ENCODE measurements around the gene ANKRD52.
"Not testable (repeated sequence)": the region's sequence is repeated elsewhere in the genome, so short reads cannot be mapped to it uniquely, and the experiment has no call there.

ANKRD52 gene

GRCh38 chr12:56297400-56297799 lies 39.2 kb upstream of the ANKRD52 start:
- Histone ChIP-seq H3K4me1 (ENCODE audit: control insufficient read depth in 2 of 2, insufficient read depth in 2 of 2, low read length in 2 of 2) (peaks cover 32 to 35% of the 10 kb centered on the region in 2 donors), H3K9ac (ENCODE audit: low read depth in 1 of 2, low read length in 2 of 2) (no peak overlapping the region), H3K36me3 (ENCODE audit: control insufficient read depth in 2 of 2, insufficient read depth in 2 of 2, low read length in 2 of 2) (peaks cover 6 to 9% of the 10 kb centered on the region in 2 donors), H3K4me3 (ENCODE audit: low read length in 2 of 2) (no peak overlapping the region), H3K27ac (ENCODE audit: low read depth in 2 of 2, low read length in 2 of 2) (no peak overlapping the region), H3K9me3 (ENCODE audit: control insufficient read depth in 2 of 2, low read length in 2 of 2) (no peaks in the 10 kb centered on the region), H3K27me3 (ENCODE audit: control insufficient read depth in 2 of 2, insufficient read depth in 2 of 2, low read length in 2 of 2) (no peaks in the 10 kb centered on the region)

- Histone ChIP-seq H3K27ac (ENCODE audit: low read depth in 2 of 2, low read length in 2 of 2) (no peak overlapping the region), H3K27me3 (ENCODE audit: control insufficient read depth in 2 of 2, insufficient read depth in 2 of 2, low read length in 2 of 2) (no peaks in the 10 kb centered on the region), H3K4me3 (ENCODE audit: low read length in 2 of 2) (no peak overlapping the region), H3K36me3 (ENCODE audit: control insufficient read depth in 2 of 2, insufficient read depth in 2 of 2, low read length in 2 of 2) (peaks cover 10% of the 10 kb centered on the region in 2 donors), H3K9me3 (ENCODE audit: control insufficient read depth in 2 of 2, low read length in 2 of 2) (no peaks in the 10 kb centered on the region), H3K9ac (ENCODE audit: low read depth in 1 of 2, low read length in 2 of 2) (no peak overlapping the region), H3K4me1 (ENCODE audit: control insufficient read depth in 2 of 2, insufficient read depth in 2 of 2, low read length in 2 of 2) (peaks cover 25 to 31% of the 10 kb centered on the region in 2 donors)
Observed at GRCh38 chr12:56296295-56296694, 38.1 kb upstream of the ANKRD52 start.

- peaks cover 15 to 19% of the 10 kb centered on the region in 2 donors for H3K36me3 ChIP-seq (ENCODE audit: control insufficient read depth in 2 of 2, insufficient read depth in 2 of 2, low read length in 2 of 2)
- no peaks in the 10 kb centered on the region for H3K9me3 ChIP-seq (ENCODE audit: control insufficient read depth in 2 of 2, low read length in 2 of 2)
- no peak overlapping the region for H3K4me3 ChIP-seq (ENCODE audit: low read length in 2 of 2)
- no peaks in the 10 kb centered on the region for H3K27me3 ChIP-seq (ENCODE audit: control insufficient read depth in 2 of 2, insufficient read depth in 2 of 2, low read length in 2 of 2)
- peaks cover 11 to 18% of the 10 kb centered on the region in 2 donors for H3K4me1 ChIP-seq (ENCODE audit: control insufficient read depth in 2 of 2, insufficient read depth in 2 of 2, low read length in 2 of 2)
- no peak overlapping the region for H3K9ac ChIP-seq (ENCODE audit: low read depth in 1 of 2, low read length in 2 of 2)
- H3K27ac ChIP-seq (ENCODE audit: low read depth in 2 of 2, low read length in 2 of 2) = no peak overlapping the region
Observed at GRCh38 chr12:56293795-56294194, 35.6 kb upstream of the ANKRD52 start.

GRCh38 chr12:56288705-56289387 lies 30.7 kb upstream of the ANKRD52 start:
- Histone ChIP-seq H3K4me3 (ENCODE audit: low read length in 2 of 2) (no peak overlapping the region), H3K9me3 (ENCODE audit: control insufficient read depth in 2 of 2, low read length in 2 of 2) (no peaks in the 10 kb centered on the region), H3K9ac (ENCODE audit: low read depth in 1 of 2, low read length in 2 of 2) (no peak overlapping the region), H3K27ac (ENCODE audit: low read depth in 2 of 2, low read length in 2 of 2) (no peak overlapping the region), H3K36me3 (ENCODE audit: control insufficient read depth in 2 of 2, insufficient read depth in 2 of 2, low read length in 2 of 2) (peaks cover 20 to 25% of the 10 kb centered on the region in 2 donors), H3K4me1 (ENCODE audit: control insufficient read depth in 2 of 2, insufficient read depth in 2 of 2, low read length in 2 of 2) (no peaks in the 10 kb centered on the region), H3K27me3 (ENCODE audit: control insufficient read depth in 2 of 2, insufficient read depth in 2 of 2, low read length in 2 of 2) (no peaks in the 10 kb centered on the region)

GRCh38 chr12:56286044-56286830 lies 28.1 kb upstream of the ANKRD52 start:
- H3K27me3 ChIP-seq (ENCODE audit: control insufficient read depth in 2 of 2, insufficient read depth in 2 of 2, low read length in 2 of 2) = no peaks in the 10 kb centered on the region
- no peaks in the 10 kb centered on the region for H3K9me3 ChIP-seq (ENCODE audit: control insufficient read depth in 2 of 2, low read length in 2 of 2)
- no peak overlapping the region for H3K4me3 ChIP-seq (ENCODE audit: low read length in 2 of 2)
- H3K36me3 ChIP-seq (ENCODE audit: control insufficient read depth in 2 of 2, insufficient read depth in 2 of 2, low read length in 2 of 2) = peaks cover 40 to 43% of the 10 kb centered on the region in 2 donors
- no peak overlapping the region for H3K9ac ChIP-seq (ENCODE audit: low read depth in 1 of 2, low read length in 2 of 2)
- no peaks in the 10 kb centered on the region for H3K4me1 ChIP-seq (ENCODE audit: control insufficient read depth in 2 of 2, insufficient read depth in 2 of 2, low read length in 2 of 2)
- no peak overlapping the region for H3K27ac ChIP-seq (ENCODE audit: low read depth in 2 of 2, low read length in 2 of 2)

- not testable (repeated sequence) for H3K9ac ChIP-seq (ENCODE audit: low read depth in 1 of 2, low read length in 2 of 2); H3K27me3 ChIP-seq (ENCODE audit: control insufficient read depth in 2 of 2, insufficient read depth in 2 of 2, low read length in 2 of 2); H3K9me3 ChIP-seq (ENCODE audit: control insufficient read depth in 2 of 2, low read length in 2 of 2); H3K4me3 ChIP-seq (ENCODE audit: low read length in 2 of 2); H3K27ac ChIP-seq (ENCODE audit: low read depth in 2 of 2, low read length in 2 of 2); H3K4me1 ChIP-seq (ENCODE audit: control insufficient read depth in 2 of 2, insufficient read depth in 2 of 2, low read length in 2 of 2)
- peaks cover 44 to 49% of the 10 kb centered on the region in 2 donors for H3K36me3 ChIP-seq (ENCODE audit: control insufficient read depth in 2 of 2, insufficient read depth in 2 of 2, low read length in 2 of 2)
Observed at GRCh38 chr12:56284263-56284662, 26.1 kb upstream of the ANKRD52 start.

- Histone ChIP-seq H3K4me1 (ENCODE audit: control insufficient read depth in 2 of 2, insufficient read depth in 2 of 2, low read length in 2 of 2) (no peaks in the 10 kb centered on the region), H3K36me3 (ENCODE audit: control insufficient read depth in 2 of 2, insufficient read depth in 2 of 2, low read length in 2 of 2) (peaks cover 57 to 58% of the 10 kb centered on the region in 2 donors), H3K9ac (ENCODE audit: low read depth in 1 of 2, low read length in 2 of 2) (no peak overlapping the region), H3K4me3 (ENCODE audit: low read length in 2 of 2) (no peak overlapping the region), H3K27ac (ENCODE audit: low read depth in 2 of 2, low read length in 2 of 2) (no peak overlapping the region), H3K9me3 (ENCODE audit: control insufficient read depth in 2 of 2, low read length in 2 of 2) (no peaks in the 10 kb centered on the region), H3K27me3 (ENCODE audit: control insufficient read depth in 2 of 2, insufficient read depth in 2 of 2, low read length in 2 of 2) (no peaks in the 10 kb centered on the region)
Observed at GRCh38 chr12:56282579-56282978, 24.4 kb upstream of the ANKRD52 start.

- H3K9ac ChIP-seq (ENCODE audit: low read depth in 1 of 2, low read length in 2 of 2) = no peak overlapping the region
- no peak overlapping the region for H3K4me3 ChIP-seq (ENCODE audit: low read length in 2 of 2)
- H3K4me1 ChIP-seq (ENCODE audit: control insufficient read depth in 2 of 2, insufficient read depth in 2 of 2, low read length in 2 of 2) = no peaks in the 10 kb centered on the region
- no peak overlapping the region for H3K27ac ChIP-seq (ENCODE audit: low read depth in 2 of 2, low read length in 2 of 2)
- H3K36me3 ChIP-seq (ENCODE audit: control insufficient read depth in 2 of 2, insufficient read depth in 2 of 2, low read length in 2 of 2) = peaks cover 58% of the 10 kb centered on the region in 2 donors
- H3K27me3 ChIP-seq (ENCODE audit: control insufficient read depth in 2 of 2, insufficient read depth in 2 of 2, low read length in 2 of 2) = no peaks in the 10 kb centered on the region
- no peaks in the 10 kb centered on the region for H3K9me3 ChIP-seq (ENCODE audit: control insufficient read depth in 2 of 2, low read length in 2 of 2)
Observed at GRCh38 chr12:56282030-56282429, 23.8 kb upstream of the ANKRD52 start.

- H3K27ac ChIP-seq (ENCODE audit: low read depth in 2 of 2, low read length in 2 of 2) = no peak overlapping the region
- peaks cover 60 to 62% of the 10 kb centered on the region in 2 donors for H3K36me3 ChIP-seq (ENCODE audit: control insufficient read depth in 2 of 2, insufficient read depth in 2 of 2, low read length in 2 of 2)
- H3K27me3 ChIP-seq (ENCODE audit: control insufficient read depth in 2 of 2, insufficient read depth in 2 of 2, low read length in 2 of 2) = no peaks in the 10 kb centered on the region
- H3K4me1 ChIP-seq (ENCODE audit: control insufficient read depth in 2 of 2, insufficient read depth in 2 of 2, low read length in 2 of 2) = no peaks in the 10 kb centered on the region
- no peaks in the 10 kb centered on the region for H3K9me3 ChIP-seq (ENCODE audit: control insufficient read depth in 2 of 2, low read length in 2 of 2)
- H3K9ac ChIP-seq (ENCODE audit: low read depth in 1 of 2, low read length in 2 of 2) = no peak overlapping the region
- H3K4me3 ChIP-seq (ENCODE audit: low read length in 2 of 2) = no peak overlapping the region
Observed at GRCh38 chr12:56280849-56281248, 22.7 kb upstream of the ANKRD52 start.

GRCh38 chr12:56278905-56279304 lies 20.7 kb upstream of the ANKRD52 start:
- Histone ChIP-seq H3K9me3 (ENCODE audit: control insufficient read depth in 2 of 2, low read length in 2 of 2) (no peaks in the 10 kb centered on the region), H3K36me3 (ENCODE audit: control insufficient read depth in 2 of 2, insufficient read depth in 2 of 2, low read length in 2 of 2) (peaks cover 67 to 71% of the 10 kb centered on the region in 2 donors), H3K4me3 (ENCODE audit: low read length in 2 of 2) (no peak overlapping the region), H3K27ac (ENCODE audit: low read depth in 2 of 2, low read length in 2 of 2) (no peak overlapping the region), H3K27me3 (ENCODE audit: control insufficient read depth in 2 of 2, insufficient read depth in 2 of 2, low read length in 2 of 2) (no peaks in the 10 kb centered on the region), H3K4me1 (ENCODE audit: control insufficient read depth in 2 of 2, insufficient read depth in 2 of 2, low read length in 2 of 2) (no peaks in the 10 kb centered on the region), H3K9ac (ENCODE audit: low read depth in 1 of 2, low read length in 2 of 2) (no peak overlapping the region)

Measured in mucosa of rectum (tissue), 2 donors.